OCI-LY7 (cell line): Measurements from ENCODE around the gene ALDH3B1. TPM values are rescaled to one million over a fixed set of nuclear protein-coding genes. Genes with fewer than 3 reads are reported as not detected.

Experiments used
- BruUV-seq: library from RNA; stranded (reverse); fragments of 400-500 nt; replicated peaks from 2 replicates; lab custom pipeline; 2021; lab: Mats Ljungman, UMichigan
- CTCF ChIA-PET: fragments of 300-600 bp; sonication (Branson Sonifier 250); formaldehyde crosslinking; loops from one replicate; lab custom pipeline; 2022; ENCODE audit warnings: antibody characterized with exemption; ENCODE audit not compliant: unreplicated experiment; lab: Charles Lee
- POLR2A ChIA-PET: fragments of 300-600 bp; sonication (Branson Sonifier 250); formaldehyde crosslinking; loops from one replicate; lab custom pipeline; 2022; ENCODE audit warnings: antibody characterized with exemption; lab: Charles Lee
- DNase-seq: peaks from one replicate; pipeline ENCODE4 v3.0.0-alpha.2; 2015; ENCODE audit warnings: low spot score
- H2AFZ ChIP-seq: fragments of 200-600 bp; sonication (generic), shearing (Covaris generic); 2 replicates; pipeline ENCODE4 v1.6.1; 2014; ENCODE audit warnings: mild to moderate bottlenecking, antibody characterized with exemption, low read length, moderate library complexity
- H3K27ac ChIP-seq: fragments of 200-600 bp; sonication (generic); 2 replicates; pipeline ENCODE4 v1.5.1; 2014; ENCODE audit warnings: mixed run types, low read depth, mild to moderate bottlenecking, moderate library complexity, low read length, inconsistent platforms; ENCODE audit not compliant: poor library complexity, severe bottlenecking
- H3K36me3 ChIP-seq: fragments of 200-600 bp; sonication (generic); 2 replicates; pipeline ENCODE4 v1.6.1; 2014; ENCODE audit warnings: mild to moderate bottlenecking, antibody characterized with exemption, low read length, moderate library complexity, mixed read lengths; ENCODE audit not compliant: insufficient read depth
- H3K4me1 ChIP-seq: fragments of 200-600 bp; sonication (generic); 2 replicates; pipeline ENCODE4 v1.5.1; 2014; ENCODE audit warnings: mild to moderate bottlenecking, low read length; ENCODE audit not compliant: insufficient read depth, poor library complexity, severe bottlenecking
- H3K4me2 ChIP-seq: fragments of 200-600 bp; sonication (generic); 2 replicates; pipeline ENCODE4 v1.6.1; 2014; ENCODE audit warnings: mild to moderate bottlenecking, low read length
- H3K4me3 ChIP-seq: fragments of 200-600 bp; sonication (generic); 2 replicates; pipeline ENCODE4 v1.5.1; 2014; ENCODE audit warnings: mild to moderate bottlenecking, low read depth, low read length; ENCODE audit not compliant: poor library complexity, severe bottlenecking
- H3K79me2 ChIP-seq: fragments of 200-600 bp; sonication (generic); 2 replicates; pipeline ENCODE4 v1.6.1; 2016; ENCODE audit warnings: low read depth, mild to moderate bottlenecking, low read length, moderate library complexity, mixed read lengths; ENCODE audit not compliant: insufficient read depth
- H3K9me2 ChIP-seq: fragments of 200-600 bp; sonication (generic); 2 replicates; pipeline ENCODE4 v1.6.1; 2016; ENCODE audit warnings: mild to moderate bottlenecking, low read length, mixed read lengths; ENCODE audit not compliant: insufficient read depth
- H3K9me3 ChIP-seq: fragments of 200-600 bp; sonication (generic); 2 replicates; pipeline ENCODE4 v1.6.1; 2014; ENCODE audit warnings: mild to moderate bottlenecking, mixed run types, low read length, mixed read lengths
- H4K20me1 ChIP-seq: fragments of 200-600 bp; sonication (generic); 2 replicates; pipeline ENCODE4 v1.6.1; 2014; ENCODE audit warnings: mild to moderate bottlenecking, antibody characterized with exemption, low read length, moderate library complexity, mixed read lengths; ENCODE audit not compliant: insufficient read depth
- EZH2phosphoT487 ChIP-seq: fragments of 200-600 bp; sonication (generic); IDR thresholded peaks from 2 replicates; pipeline ENCODE4 v1.6.1; 2018; ENCODE audit warnings: low read depth, borderline replicate concordance, mild to moderate bottlenecking, mixed run types, antibody characterized with exemption, low read length, moderate library complexity, mixed read lengths
- intact Hi-C: fragments of 100-400 bp; cut with micrococcal nuclease; formaldehyde crosslinking; loops from one replicate; pipeline ENCODE4 v1.10.0; 2022; ENCODE audit not compliant: unreplicated experiment
- total RNA-seq, 2 experiments: library from RNA; depleted of rRNA in 1 of 2; stranded (reverse); fragments of >200 nt in 1 of 2; shearing (Covaris generic) in 1 of 2; gene quantifications; 2 replicates each; pipeline ENCODE4 v1.2.3, GENCODE V29; 2014 to 2022
- TF ChIP-seq, protein P1 (sequence below): fragments of 200-600 bp; sonication (generic); conservative IDR thresholded peaks from 2 replicates; pipeline ENCODE4 v1.5.1; 2014; ENCODE audit warnings: mild to moderate bottlenecking, antibody characterized with exemption, low read length, moderate library complexity, mixed read lengths

ALDH3B1 gene
- total RNA-seq, 2 experiments from 2014 or later, result 0.50 to 0.53 TPM

DNA sequence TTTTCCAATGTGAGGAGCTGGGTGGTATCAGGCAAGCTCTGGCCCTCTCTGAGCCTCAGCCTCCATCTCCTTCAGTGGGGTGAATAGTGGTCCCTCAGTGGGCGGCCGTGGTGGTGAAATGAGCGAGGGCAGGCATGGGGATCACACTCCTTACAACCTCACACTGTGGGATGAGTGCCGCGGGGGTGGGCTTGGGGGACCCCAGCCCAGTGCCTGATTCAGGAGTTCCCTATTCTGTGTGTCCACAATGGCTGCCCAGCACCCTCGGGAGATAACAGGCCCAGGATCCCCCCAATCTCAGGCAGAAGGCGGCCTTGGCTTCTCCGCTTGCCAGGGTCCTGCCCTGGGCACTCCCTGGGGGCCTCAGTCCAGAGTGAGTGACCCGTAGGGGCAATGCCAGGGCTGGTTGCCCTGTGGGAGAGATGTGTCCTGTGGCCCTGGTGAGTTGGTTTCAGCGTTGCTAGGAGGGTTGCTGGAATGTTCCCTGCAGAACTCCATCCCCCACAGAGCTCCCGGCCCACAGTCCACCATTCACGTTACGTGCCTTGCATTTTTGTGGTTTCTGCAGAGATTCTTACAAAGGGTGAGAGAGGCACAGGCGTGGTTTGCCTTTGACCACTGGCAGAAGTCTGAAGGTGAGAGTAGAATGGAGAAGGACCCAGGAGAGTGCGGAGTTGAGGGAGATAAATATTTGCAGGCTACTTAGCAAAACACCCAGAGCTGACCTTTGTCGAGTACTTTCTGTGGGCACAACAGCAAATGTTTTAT, 2.9 kb downstream of the ALDH3B1 start:
- POLR2A ChIA-PET, result no interaction called here
- no peak for DNase-seq
- H3K36me3 ChIP-seq, result no peaks in the 10 kb centered on the region
- H3K4me3 ChIP-seq, result no peak overlapping the region
- intact Hi-C loops, result no loop called here
- no TSS peak for BruUV-seq
- no peaks in the 10 kb centered on the region for H3K79me2 ChIP-seq
- TF ChIP-seq EZH2phosphoT487, result no peak
- TF ChIP-seq, protein P1, sequence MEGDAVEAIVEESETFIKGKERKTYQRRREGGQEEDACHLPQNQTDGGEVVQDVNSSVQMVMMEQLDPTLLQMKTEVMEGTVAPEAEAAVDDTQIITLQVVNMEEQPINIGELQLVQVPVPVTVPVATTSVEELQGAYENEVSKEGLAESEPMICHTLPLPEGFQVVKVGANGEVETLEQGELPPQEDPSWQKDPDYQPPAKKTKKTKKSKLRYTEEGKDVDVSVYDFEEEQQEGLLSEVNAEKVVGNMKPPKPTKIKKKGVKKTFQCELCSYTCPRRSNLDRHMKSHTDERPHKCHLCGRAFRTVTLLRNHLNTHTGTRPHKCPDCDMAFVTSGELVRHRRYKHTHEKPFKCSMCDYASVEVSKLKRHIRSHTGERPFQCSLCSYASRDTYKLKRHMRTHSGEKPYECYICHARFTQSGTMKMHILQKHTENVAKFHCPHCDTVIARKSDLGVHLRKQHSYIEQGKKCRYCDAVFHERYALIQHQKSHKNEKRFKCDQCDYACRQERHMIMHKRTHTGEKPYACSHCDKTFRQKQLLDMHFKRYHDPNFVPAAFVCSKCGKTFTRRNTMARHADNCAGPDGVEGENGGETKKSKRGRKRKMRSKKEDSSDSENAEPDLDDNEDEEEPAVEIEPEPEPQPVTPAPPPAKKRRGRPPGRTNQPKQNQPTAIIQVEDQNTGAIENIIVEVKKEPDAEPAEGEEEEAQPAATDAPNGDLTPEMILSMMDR, result no peak
- H3K9me3 ChIP-seq, result no peaks in the 10 kb centered on the region
- H3K4me2 ChIP-seq, result no peak overlapping the region
- no peak overlapping the region for H2AFZ ChIP-seq
- H3K9me2 ChIP-seq, result no peaks in the 10 kb centered on the region
- CTCF ChIA-PET, result no interaction called here
- no peak overlapping the region for H3K27ac ChIP-seq
- no peaks in the 10 kb centered on the region for H4K20me1 ChIP-seq
- H3K4me1 ChIP-seq, result peaks cover 24% of the 10 kb centered on the region

DNA sequence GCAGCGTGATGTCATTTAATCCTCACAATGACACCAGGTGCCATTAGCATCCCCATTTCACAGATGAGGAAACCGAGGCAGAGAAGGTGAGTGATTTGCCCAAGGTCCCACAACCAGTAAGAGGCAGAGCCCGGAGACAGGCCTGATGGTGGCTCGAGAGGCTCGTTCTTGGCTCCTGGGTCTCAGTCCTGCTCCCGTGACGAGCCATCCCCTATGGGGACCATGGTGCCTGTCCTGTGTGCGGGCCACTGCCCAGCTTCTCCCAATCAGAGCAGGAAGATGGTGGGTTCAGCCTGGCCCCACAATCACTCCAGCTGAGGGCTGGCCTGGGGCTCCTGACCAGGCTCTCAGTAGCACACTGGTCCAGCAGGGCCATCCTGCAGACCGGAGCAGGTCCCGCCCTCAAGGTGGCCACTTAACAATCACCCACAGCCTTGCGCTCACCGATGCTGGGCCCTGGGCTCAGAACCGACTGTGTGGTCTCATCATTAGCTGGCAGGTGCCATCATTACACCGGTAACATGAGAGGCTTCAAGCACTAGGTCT, 3.6 kb downstream of the ALDH3B1 start:
- peaks cover 17% of the 10 kb centered on the region for H3K4me1 ChIP-seq
- no peaks in the 10 kb centered on the region for H4K20me1 ChIP-seq
- no peaks in the 10 kb centered on the region for H3K79me2 ChIP-seq
- TF ChIP-seq, protein P1, result no peak
- TF ChIP-seq EZH2phosphoT487, result no peak
- no peak overlapping the region for H3K27ac ChIP-seq
- no TSS peak for BruUV-seq
- no peak overlapping the region for H3K4me3 ChIP-seq
- no peak overlapping the region for H3K4me2 ChIP-seq
- H2AFZ ChIP-seq, result no peak overlapping the region
- no peak for DNase-seq
- intact Hi-C loops, result no loop called here
- H3K9me3 ChIP-seq, result no peaks in the 10 kb centered on the region
- ChIA-PET POLR2A (no interaction called here), CTCF (no interaction called here)
- H3K9me2 ChIP-seq, result no peaks in the 10 kb centered on the region
- no peaks in the 10 kb centered on the region for H3K36me3 ChIP-seq
